DOHH2 (cell line): ENCODE measurements around the gene E2F6.

Experiments used
- H3F3A ChIP-seq: fragments of 200-600 bp; sonication (generic), shearing (Covaris generic); 2 replicates; pipeline ENCODE4 v1.6.0; 2016; ENCODE audit warnings: antibody characterized with exemption, mild to moderate bottlenecking; ENCODE audit not compliant: control insufficient read depth, insufficient read depth
- H3K27ac ChIP-seq: fragments of 200-600 bp; sonication (generic); 2 replicates; pipeline ENCODE4 v1.5.1; 2014; ENCODE audit warnings: low read depth, mild to moderate bottlenecking, low read length, moderate library complexity
- H3K27me3 ChIP-seq: fragments of 200-600 bp; sonication (generic); 2 replicates; pipeline ENCODE4 v1.6.1; 2014; ENCODE audit warnings: mild to moderate bottlenecking, low read length, mixed read lengths; ENCODE audit not compliant: control insufficient read depth
- H3K36me3 ChIP-seq: fragments of 200-600 bp; sonication (generic); 2 replicates; pipeline ENCODE4 v1.6.1; 2014; ENCODE audit warnings: mild to moderate bottlenecking, low read length, moderate library complexity, mixed read lengths; ENCODE audit not compliant: control insufficient read depth
- H3K4me1 ChIP-seq: fragments of 200-600 bp; sonication (generic); 2 replicates; pipeline ENCODE4 v1.6.1; 2014; ENCODE audit warnings: mild to moderate bottlenecking, low read length, mixed read lengths; ENCODE audit not compliant: control insufficient read depth
- H3K4me2 ChIP-seq: fragments of 200-600 bp; sonication (generic); 2 replicates; pipeline ENCODE4 v1.6.0; 2014; ENCODE audit warnings: mild to moderate bottlenecking, low read length, moderate library complexity
- H3K4me3 ChIP-seq: fragments of 200-600 bp; sonication (generic); 2 replicates; pipeline ENCODE4 v1.5.1; 2014; ENCODE audit warnings: mild to moderate bottlenecking, low read length, mixed read lengths
- H3K79me2 ChIP-seq: fragments of 200-600 bp; sonication (generic); 2 replicates; pipeline ENCODE4 v1.6.1; 2014; ENCODE audit warnings: mild to moderate bottlenecking, low read length, mixed read lengths; ENCODE audit not compliant: control insufficient read depth
- H3K9me2 ChIP-seq: fragments of 200-600 bp; sonication (generic); replicated peaks from 2 replicates; pipeline ENCODE4 v1.6.1; 2014; ENCODE audit warnings: mild to moderate bottlenecking, low read length, mixed read lengths; ENCODE audit not compliant: control insufficient read depth
- H3K9me3 ChIP-seq: fragments of 200-600 bp; sonication (generic); 2 replicates; pipeline ENCODE4 v1.6.1; 2014; ENCODE audit warnings: antibody characterized with exemption, low read length, mixed read lengths; ENCODE audit not compliant: control insufficient read depth, insufficient read depth
- H4K20me1 ChIP-seq: fragments of 200-600 bp; sonication (generic); 2 replicates; pipeline ENCODE4 v1.6.0; 2014; ENCODE audit warnings: low read depth, mild to moderate bottlenecking, antibody characterized with exemption, low read length, moderate library complexity; ENCODE audit not compliant: control insufficient read depth, insufficient read depth
- EZH2phosphoT487 ChIP-seq: fragments of 200-600 bp; sonication (generic); IDR thresholded peaks from 2 replicates; pipeline ENCODE4 v1.6.1; 2017; ENCODE audit warnings: borderline replicate concordance, mild to moderate bottlenecking, antibody characterized with exemption, low read length, moderate library complexity, mixed read lengths
- TF ChIP-seq, protein P1 (sequence below): fragments of 200-600 bp; sonication (generic); IDR thresholded peaks from one replicate; pipeline ENCODE4 v1.5.1; 2014; ENCODE audit warnings: antibody characterized with exemption, mild to moderate bottlenecking, low read depth, low read length; ENCODE audit not compliant: poor library complexity, severe bottlenecking

Gene E2F6

DNA sequence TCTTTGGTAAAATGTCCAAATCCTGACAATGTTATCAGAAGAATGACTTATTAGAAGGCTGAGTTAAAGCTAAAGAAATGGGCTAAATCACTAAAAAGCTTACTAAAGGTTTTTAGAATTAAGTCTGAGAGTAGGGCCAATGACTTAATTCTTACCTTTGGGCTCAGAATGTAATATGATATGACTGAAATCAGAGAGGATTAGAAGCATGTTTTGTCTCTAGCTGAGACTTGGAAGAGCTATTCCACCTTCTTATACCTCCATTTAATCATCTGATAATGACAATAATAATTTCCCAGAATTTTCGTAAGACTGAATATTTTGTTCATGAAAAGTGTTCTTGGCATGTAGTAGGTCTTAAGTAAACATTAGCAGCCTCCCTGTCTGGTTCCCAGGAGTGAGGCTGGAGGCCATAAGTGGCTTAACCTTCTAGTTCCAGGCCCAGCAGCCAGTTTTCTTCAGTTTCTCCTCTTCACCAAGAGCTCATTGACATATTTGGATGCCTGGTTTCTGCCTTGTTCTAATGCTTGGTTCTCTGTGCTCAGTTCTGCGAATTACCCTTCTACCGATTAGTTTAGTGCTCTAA is 25.5 kb upstream of the E2F6 start:
- TF ChIP-seq, protein P1, sequence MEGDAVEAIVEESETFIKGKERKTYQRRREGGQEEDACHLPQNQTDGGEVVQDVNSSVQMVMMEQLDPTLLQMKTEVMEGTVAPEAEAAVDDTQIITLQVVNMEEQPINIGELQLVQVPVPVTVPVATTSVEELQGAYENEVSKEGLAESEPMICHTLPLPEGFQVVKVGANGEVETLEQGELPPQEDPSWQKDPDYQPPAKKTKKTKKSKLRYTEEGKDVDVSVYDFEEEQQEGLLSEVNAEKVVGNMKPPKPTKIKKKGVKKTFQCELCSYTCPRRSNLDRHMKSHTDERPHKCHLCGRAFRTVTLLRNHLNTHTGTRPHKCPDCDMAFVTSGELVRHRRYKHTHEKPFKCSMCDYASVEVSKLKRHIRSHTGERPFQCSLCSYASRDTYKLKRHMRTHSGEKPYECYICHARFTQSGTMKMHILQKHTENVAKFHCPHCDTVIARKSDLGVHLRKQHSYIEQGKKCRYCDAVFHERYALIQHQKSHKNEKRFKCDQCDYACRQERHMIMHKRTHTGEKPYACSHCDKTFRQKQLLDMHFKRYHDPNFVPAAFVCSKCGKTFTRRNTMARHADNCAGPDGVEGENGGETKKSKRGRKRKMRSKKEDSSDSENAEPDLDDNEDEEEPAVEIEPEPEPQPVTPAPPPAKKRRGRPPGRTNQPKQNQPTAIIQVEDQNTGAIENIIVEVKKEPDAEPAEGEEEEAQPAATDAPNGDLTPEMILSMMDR, result no peak
- no peak for TF ChIP-seq EZH2phosphoT487
- Histone ChIP-seq H3K79me2 (no peaks in the 10 kb centered on the region), H3K4me2 (no peak overlapping the region), H3K27me3 (0 out of 2 replicates have a peak, but pooled peaks cover 2% of the 10 kb centered on the region), H3K4me1 (no peaks in the 10 kb centered on the region), H3K36me3 (no peaks in the 10 kb centered on the region), H3K27ac (no peak overlapping the region), H3F3A (no peaks in the 10 kb centered on the region), H4K20me1 (no peaks in the 10 kb centered on the region), H3K9me2 (no peaks in the 10 kb centered on the region), H3K9me3 (no peaks in the 10 kb centered on the region), H3K4me3 (no peak overlapping the region)

DNA sequence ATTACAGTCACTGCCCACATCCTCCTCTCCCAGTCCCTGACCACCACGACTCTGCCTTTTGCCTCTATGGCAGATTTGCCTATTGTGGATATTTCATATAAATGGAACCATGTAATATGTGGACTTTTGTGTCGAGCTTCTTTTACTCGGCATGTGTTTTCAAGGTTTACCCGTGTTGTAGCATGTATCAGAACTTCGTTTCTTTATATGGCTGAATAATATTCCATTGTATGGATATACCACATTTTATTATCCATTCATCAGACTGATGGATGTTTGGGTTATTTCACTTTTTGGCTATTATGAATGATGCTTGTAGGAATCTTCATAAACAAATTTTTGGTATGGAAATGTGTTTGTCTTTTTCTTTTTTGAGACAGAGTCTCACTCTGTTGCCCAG is 24.2 kb upstream of the E2F6 start:
- no peak overlapping the region for H3K27ac ChIP-seq
- no peak overlapping the region for H3K4me2 ChIP-seq
- H4K20me1 ChIP-seq, result no peaks in the 10 kb centered on the region
- no peaks in the 10 kb centered on the region for H3F3A ChIP-seq
- TF ChIP-seq, protein P1, result no peak
- TF ChIP-seq EZH2phosphoT487, result no peak
- H3K4me3 ChIP-seq, result no peak overlapping the region
- no peaks in the 10 kb centered on the region for H3K9me2 ChIP-seq
- no peaks in the 10 kb centered on the region for H3K79me2 ChIP-seq
- no peaks in the 10 kb centered on the region for H3K9me3 ChIP-seq
- no peaks in the 10 kb centered on the region for H3K4me1 ChIP-seq
- H3K27me3 ChIP-seq, result 0 out of 2 replicates have a peak, but pooled peaks cover 8% of the 10 kb centered on the region
- H3K36me3 ChIP-seq, result no peaks in the 10 kb centered on the region

DNA sequence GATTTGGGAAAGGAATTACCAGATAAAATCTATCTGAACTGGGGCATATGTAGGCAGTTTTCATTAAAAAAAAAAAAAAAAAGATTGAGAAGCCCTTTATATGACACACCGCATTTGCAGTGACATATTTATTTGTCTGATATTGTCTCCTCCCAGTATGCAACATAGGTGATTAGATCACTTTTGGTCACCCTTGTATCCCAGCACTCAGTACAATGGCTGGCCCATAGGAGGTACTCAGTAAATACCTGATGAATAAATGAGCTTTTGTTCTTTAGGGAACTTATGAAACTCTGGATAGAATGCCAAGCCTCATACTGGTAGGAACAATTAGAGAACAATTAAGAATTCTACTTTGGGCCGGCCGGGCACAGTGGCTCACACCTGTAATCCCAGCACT is 22.8 kb upstream of the E2F6 start:
- Histone ChIP-seq H3K4me2 (no peak overlapping the region), H3K4me3 (no peak overlapping the region), H3K9me3 (no peaks in the 10 kb centered on the region), H4K20me1 (no peaks in the 10 kb centered on the region), H3F3A (no peaks in the 10 kb centered on the region), H3K9me2 (no peaks in the 10 kb centered on the region), H3K79me2 (no peaks in the 10 kb centered on the region), H3K4me1 (no peaks in the 10 kb centered on the region), H3K27ac (no peak overlapping the region), H3K36me3 (no peaks in the 10 kb centered on the region), H3K27me3 (0 out of 2 replicates have a peak, but pooled peaks cover 11% of the 10 kb centered on the region)
- TF ChIP-seq, protein P1, result no peak
- no peak for TF ChIP-seq EZH2phosphoT487
